Dendritic cell treated with granulocyte-macrophage colony-stimulating factor and Interleukin-4, amounts not matched to agents 40 ng/mL and 50 ng/mL, for 4 days (primary cell): ENCODE measurements around the gene CROCC.

Experiments
- H3K27ac Mint-ChIP-seq: one replicate; pipeline ENCODE4 v1.8.0; 2022; ENCODE audit warnings: mild to moderate bottlenecking, mixed read lengths
- H3K27me3 Mint-ChIP-seq: one replicate; pipeline ENCODE4 v1.8.0; 2022; ENCODE audit warnings: mild to moderate bottlenecking, mixed read lengths
- H3K36me3 Mint-ChIP-seq: one replicate; pipeline ENCODE4 v1.8.0; 2022; ENCODE audit warnings: low read depth, mixed read lengths
- H3K4me1 Mint-ChIP-seq: one replicate; pipeline ENCODE4 v1.8.0; 2022; ENCODE audit warnings: low read depth, mixed read lengths
- H3K4me3 Mint-ChIP-seq: one replicate; pipeline ENCODE4 v1.8.0; 2022; ENCODE audit warnings: mild to moderate bottlenecking, moderate library complexity, mixed read lengths
- H3K9me3 Mint-ChIP-seq: one replicate; pipeline ENCODE4 v1.8.0; 2022; ENCODE audit warnings: mixed read lengths
- intact Hi-C: fragments of 100-400 bp; cut with micrococcal nuclease; formaldehyde crosslinking; loops from one replicate; pipeline ENCODE4 v1.15.0; 2022

CROCC gene

DNA sequence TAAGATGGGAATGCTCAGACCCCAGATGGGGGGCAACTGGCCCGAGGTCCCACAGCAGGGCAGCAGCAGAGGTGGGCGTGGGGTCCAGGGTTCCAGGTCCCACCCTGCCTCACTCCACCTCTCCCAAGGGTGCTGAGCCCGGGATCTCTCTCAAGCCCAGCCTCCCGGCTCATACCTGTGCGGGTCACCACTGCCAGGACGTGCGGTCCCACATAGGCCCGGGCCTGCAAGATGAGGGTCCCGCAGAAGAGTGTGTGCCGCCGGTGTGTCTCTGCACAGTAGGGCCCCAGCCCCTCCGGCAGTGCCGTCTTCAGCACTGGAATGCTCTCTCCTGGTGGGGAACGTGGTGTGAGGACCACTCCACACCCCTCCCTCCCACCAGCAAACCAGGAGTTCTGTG is 75.1 kb downstream of the CROCC start:
- intact Hi-C loops, result no loop called here
- Mint-ChIP-seq H3K36me3 (peaks cover 100% of the 10 kb centered on the region), H3K27me3 (no peaks in the 10 kb centered on the region), H3K4me3 (no peak overlapping the region), H3K27ac (no peak overlapping the region), H3K9me3 (no peaks in the 10 kb centered on the region), H3K4me1 (no peaks in the 10 kb centered on the region)

DNA sequence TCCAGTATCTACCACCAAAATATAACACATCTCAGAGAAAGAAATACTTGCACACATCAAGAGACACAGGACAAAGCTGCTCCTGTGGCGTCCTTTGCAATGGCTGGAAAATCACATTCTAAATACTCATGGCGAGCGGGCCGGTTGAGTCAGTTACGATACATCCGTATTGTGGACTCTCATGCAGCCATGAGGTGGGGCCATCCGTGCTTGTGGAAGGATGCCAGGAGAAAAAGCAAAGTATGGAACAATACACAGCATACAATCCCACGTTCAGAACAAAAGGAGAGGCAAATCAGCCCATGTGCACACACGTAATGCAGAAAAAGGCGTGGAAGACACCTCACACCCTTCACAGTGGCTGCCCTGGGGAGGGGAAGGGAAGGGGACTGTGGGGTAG is 76.9 kb downstream of the CROCC start:
- Mint-ChIP-seq H3K27me3 (no peaks in the 10 kb centered on the region), H3K36me3 (peaks cover 100% of the 10 kb centered on the region), H3K9me3 (no peaks in the 10 kb centered on the region), H3K4me1 (no peaks in the 10 kb centered on the region), H3K27ac (no peak overlapping the region), H3K4me3 (no peak overlapping the region)
- intact Hi-C loops, result no loop called here

DNA sequence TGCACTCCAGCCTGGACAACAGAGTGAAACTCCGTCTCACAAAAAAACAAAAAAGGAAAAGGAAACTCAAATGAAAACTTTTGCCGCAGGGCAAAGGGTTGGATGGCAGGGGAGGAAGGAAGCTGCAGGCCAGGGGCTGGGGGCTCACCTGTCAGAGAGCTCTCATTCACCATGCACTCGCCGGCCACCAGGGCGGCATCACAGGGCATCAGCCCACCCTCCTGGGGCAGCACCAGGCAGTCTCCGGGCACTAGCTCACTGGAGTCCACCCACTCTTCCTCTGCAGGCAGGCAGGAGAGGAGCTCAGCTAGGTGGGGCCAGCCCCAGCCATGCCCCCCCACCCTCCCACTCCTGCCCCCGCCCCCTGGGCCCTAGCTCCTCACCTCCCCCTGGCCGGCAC is 78.1 kb downstream of the CROCC start:
- H3K9me3 Mint-ChIP-seq, result no peaks in the 10 kb centered on the region
- peaks cover 100% of the 10 kb centered on the region for H3K36me3 Mint-ChIP-seq
- H3K4me1 Mint-ChIP-seq, result no peaks in the 10 kb centered on the region
- H3K4me3 Mint-ChIP-seq, result no peak overlapping the region
- H3K27me3 Mint-ChIP-seq, result no peaks in the 10 kb centered on the region
- intact Hi-C loops, result no loop called here
- no peak overlapping the region for H3K27ac Mint-ChIP-seq

DNA sequence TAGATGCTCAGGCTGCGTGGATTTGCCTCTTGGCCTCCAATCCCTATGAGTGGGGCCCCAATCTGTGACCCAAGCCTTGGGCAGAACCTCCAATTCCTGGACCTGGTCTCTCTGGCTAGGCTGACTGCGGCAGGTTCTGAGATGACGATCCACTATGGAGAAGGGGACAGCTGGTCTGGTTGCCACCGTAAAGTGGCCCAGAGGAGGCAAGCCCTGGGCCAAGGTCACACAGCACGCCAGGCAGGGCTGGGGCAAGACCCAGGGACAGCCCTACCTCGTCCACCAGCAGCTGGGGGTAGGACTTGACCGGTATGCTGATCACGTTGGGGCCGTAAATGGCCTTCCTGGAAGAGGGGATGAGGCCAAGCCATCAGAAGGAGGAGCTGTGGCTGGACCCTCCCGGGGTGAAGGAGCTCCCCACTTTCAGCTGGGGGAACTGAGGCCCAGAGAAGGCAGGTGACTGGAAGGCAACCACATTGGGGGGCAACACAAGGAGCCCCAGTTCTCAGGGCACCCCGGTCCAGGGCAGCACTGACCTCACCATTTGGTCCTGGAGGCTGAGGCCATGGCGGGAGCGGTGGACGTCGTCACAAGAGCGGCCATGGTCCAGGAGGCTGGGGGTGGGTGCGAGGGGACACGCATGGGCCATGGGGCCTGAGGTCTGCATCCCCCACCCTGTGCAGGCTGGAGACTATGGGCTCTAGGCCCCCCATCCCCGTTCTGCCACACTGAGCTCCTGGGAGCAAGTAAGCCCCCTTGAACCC is 80.2 kb downstream of the CROCC start:
- no peaks in the 10 kb centered on the region for H3K9me3 Mint-ChIP-seq
- peaks cover 100% of the 10 kb centered on the region for H3K36me3 Mint-ChIP-seq
- no peak overlapping the region for H3K27ac Mint-ChIP-seq
- H3K4me1 Mint-ChIP-seq, result no peaks in the 10 kb centered on the region
- intact Hi-C loops, result no loop called here
- no peak overlapping the region for H3K4me3 Mint-ChIP-seq
- H3K27me3 Mint-ChIP-seq, result no peaks in the 10 kb centered on the region

DNA sequence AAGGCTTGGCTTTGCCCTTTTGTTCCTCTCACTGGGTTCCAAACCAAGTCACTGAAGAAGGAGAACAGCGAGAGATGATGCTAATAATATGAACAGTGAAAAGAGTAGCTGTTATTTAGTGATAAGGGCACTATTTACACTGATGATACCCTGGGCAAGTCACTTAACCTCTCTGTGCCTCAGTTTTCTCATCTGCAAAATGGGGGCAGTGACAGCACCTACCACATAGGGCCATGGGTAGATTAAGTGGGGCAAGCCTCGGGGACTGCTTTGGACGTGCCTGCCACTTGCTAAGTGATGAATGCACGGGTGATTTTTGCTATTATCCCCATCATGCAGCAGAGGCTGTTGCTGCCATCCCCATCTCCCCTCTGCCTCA is 80.8 kb downstream of the CROCC start:
- intact Hi-C loops, result no loop called here
- no peaks in the 10 kb centered on the region for H3K27me3 Mint-ChIP-seq
- no peak overlapping the region for H3K27ac Mint-ChIP-seq
- no peaks in the 10 kb centered on the region for H3K4me1 Mint-ChIP-seq
- H3K9me3 Mint-ChIP-seq, result no peaks in the 10 kb centered on the region
- H3K36me3 Mint-ChIP-seq, result peaks cover 99% of the 10 kb centered on the region
- no peak overlapping the region for H3K4me3 Mint-ChIP-seq

DNA sequence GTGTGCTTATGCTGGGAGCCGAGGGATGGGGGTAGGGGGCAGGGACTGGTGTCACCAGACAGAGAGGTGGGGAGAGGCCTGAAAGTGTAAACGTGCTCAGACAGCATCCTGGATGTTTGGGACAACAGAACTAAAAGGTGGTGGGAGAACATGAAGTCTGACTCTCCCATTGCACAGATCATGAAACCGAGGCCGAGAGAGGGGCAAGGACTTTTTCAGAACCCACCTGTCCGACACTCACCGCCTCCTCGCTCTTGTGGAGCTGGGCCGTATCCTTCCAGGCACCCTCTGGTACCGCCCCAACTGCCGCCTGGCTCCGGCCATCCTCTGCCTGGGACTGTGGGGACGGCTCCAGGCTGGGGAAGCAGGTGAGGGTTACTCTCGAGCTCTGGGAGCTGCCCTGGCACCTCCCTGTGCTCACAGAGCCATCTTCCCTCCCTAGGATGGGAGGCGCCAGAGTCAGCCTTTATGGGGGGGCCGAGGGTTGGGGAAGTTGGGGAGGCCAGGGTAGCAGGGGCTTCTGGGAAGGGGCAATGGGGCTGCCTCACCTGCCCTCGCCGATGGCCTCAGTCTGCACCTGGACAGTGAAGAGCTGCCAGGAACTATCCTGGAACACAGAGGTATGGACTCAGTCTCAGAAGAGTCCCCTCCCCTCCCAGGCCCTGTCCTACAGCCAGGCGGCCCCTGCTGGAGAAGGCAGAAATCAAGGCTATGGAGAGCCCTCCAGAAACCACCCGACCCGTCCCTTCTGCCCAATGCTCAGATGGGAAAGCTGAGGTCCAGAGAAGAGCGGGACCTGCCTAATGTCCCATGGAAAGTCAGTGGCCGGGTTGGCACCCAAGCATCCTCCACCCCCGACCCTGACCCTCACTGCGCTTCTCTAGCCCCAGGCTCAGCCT is 83.0 kb downstream of the CROCC start:
- no peak overlapping the region for H3K27ac Mint-ChIP-seq
- H3K4me3 Mint-ChIP-seq, result no peak overlapping the region
- peaks cover 76% of the 10 kb centered on the region for H3K36me3 Mint-ChIP-seq
- no peaks in the 10 kb centered on the region for H3K27me3 Mint-ChIP-seq
- intact Hi-C loops, result loop anchor here (5.0 kb wide), 1 partner anchor 43 kb away; no protein-coding TSS in a partner anchor
- no peaks in the 10 kb centered on the region for H3K9me3 Mint-ChIP-seq
- H3K4me1 Mint-ChIP-seq, result peaks cover 9% of the 10 kb centered on the region

DNA sequence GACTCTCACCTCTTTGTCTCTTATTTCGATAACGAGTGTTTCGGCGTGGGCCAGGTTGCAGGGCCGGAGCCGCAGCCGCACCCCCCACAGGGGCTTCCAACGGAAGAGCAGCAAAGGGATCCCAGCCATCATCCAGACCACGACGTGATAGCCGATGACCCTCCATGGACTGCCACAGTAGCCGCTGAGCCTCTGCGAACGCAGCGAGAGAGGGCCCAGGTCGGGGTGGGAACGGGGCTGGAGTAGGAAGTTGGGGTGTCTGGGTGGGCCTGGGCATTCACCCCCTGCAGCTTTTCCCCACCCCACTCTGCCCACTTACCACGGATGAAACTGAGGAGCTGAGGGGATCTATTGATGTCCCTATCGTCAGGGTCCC is 83.6 kb downstream of the CROCC start:
- Mint-ChIP-seq H3K4me1 (peaks cover 16% of the 10 kb centered on the region), H3K36me3 (peaks cover 70% of the 10 kb centered on the region), H3K27me3 (no peaks in the 10 kb centered on the region), H3K4me3 (no peak overlapping the region), H3K9me3 (no peaks in the 10 kb centered on the region), H3K27ac (no peak overlapping the region)
- intact Hi-C loops, result loop anchor here (5.0 kb wide), 1 partner anchor 42 kb away; no protein-coding TSS in a partner anchor

DNA sequence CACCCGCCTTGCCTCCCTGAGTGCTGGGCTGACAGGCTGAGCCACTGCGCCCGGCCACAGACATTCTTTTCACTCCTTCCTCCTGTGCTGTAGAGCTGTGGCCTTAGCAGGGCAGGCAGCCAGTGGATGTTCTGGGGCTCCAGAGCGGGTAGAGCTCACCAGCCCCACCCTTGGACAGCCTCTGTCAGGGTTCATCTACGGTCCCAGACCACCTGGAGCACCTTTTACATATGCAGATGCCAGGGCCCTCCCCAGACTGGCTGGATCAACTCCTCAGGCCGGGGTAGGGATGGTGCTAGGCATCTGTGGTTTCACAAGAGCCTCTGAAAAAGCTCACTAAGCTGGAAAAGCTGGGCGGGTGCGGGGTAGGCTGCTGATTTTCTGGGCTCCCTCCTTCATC is 85.4 kb downstream of the CROCC start:
- Mint-ChIP-seq H3K4me1 (peaks cover 28% of the 10 kb centered on the region), H3K4me3 (no peak overlapping the region), H3K9me3 (no peaks in the 10 kb centered on the region), H3K27me3 (peaks cover 1% of the 10 kb centered on the region), H3K36me3 (peaks cover 52% of the 10 kb centered on the region), H3K27ac (no peak overlapping the region)
- intact Hi-C loops, result loop anchor here (5.0 kb wide), 1 partner anchor 40 kb away; no protein-coding TSS in a partner anchor

DNA sequence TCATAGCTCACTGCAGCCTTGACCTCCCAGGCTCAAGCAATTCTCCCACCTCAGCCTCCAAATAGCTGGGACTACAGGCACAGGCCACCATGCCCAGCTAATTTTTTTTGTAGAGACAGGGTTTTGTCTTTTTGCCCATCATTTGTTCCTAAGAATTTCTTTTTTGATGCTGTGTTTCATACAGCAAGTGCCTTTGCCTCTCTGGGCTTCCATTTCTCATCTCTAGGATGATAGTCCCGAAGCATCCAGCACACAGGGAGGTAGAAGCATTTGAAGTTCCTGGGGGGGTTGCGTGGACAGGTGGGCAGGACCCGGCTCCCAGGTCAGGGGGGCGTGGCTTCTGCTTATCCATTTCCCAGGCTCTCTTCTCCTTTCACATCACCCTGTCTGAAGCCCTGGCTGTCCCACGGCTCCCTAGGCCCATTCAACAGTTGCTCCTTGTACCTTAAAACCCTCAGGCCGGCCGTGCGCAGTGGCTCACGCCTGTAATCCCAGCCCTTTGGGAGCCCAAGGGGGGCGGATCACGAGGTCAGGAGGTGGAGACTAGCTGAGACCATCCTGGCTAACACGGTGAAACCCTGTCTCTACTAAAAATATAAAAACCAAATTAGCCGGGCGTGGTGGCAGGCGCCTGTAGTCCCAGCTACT is 86.6 kb downstream of the CROCC start:
- Mint-ChIP-seq H3K4me1 (peaks cover 40% of the 10 kb centered on the region), H3K9me3 (no peaks in the 10 kb centered on the region), H3K27ac (no peak overlapping the region), H3K36me3 (peaks cover 40% of the 10 kb centered on the region), H3K27me3 (peaks cover 10% of the 10 kb centered on the region), H3K4me3 (no peak overlapping the region)
- intact Hi-C loops, result loop anchor here (5.0 kb wide), 1 partner anchor 39 kb away; no protein-coding TSS in a partner anchor

DNA sequence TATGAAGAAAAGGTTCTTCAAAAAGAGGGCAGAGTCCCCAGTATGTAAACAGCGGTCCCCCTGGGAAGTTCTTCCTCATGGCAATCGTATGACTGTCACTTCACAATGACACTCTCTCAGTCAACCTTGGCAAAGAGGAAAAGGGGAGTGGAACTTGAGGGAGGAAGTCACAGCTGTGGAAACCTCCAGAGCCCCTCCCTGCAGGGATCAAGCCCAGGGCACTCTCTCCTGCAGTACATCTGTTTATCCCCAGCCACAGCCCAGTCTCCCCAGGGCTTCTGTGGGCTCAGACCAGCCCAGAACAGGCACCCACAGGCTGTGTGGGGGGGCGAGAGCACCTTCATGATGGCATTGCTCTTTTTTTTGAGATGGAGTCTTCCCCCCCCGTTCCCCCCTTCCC is 88.0 kb downstream of the CROCC start:
- Mint-ChIP-seq H3K4me3 (peak overlapping the region; percentile 13), H3K27me3 (peaks cover 10% of the 10 kb centered on the region), H3K9me3 (no peaks in the 10 kb centered on the region), H3K36me3 (peaks cover 27% of the 10 kb centered on the region), H3K27ac (peak overlapping the region; percentile 60), H3K4me1 (peaks cover 51% of the 10 kb centered on the region)
- intact Hi-C loops, result loop anchor here (5.0 kb wide), 1 partner anchor 38 kb away; no protein-coding TSS in a partner anchor

DNA sequence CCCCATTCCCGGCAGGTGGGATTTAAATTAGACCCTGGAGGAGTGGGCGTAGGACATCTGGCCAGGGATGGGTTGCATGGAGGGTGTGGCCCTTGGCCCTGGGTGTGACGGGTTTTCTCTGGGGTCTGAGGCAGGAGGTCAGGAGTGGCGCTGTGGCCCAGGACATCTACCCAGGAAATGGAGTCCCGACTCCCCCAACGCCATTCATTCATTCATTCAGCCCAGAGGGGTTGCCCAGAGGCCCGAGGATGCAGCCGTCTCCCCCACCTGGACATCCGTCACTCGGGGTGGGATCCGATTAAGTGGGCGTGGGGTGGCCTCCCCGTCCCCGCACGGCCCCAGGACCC is 89.3 kb downstream of the CROCC start:
- H3K9me3 Mint-ChIP-seq, result no peaks in the 10 kb centered on the region
- H3K4me3 Mint-ChIP-seq, result peak overlapping the region; percentile 80
- H3K36me3 Mint-ChIP-seq, result peaks cover 13% of the 10 kb centered on the region
- intact Hi-C loops, result no loop called here
- H3K27me3 Mint-ChIP-seq, result peaks cover 10% of the 10 kb centered on the region
- H3K4me1 Mint-ChIP-seq, result peaks cover 52% of the 10 kb centered on the region
- peak overlapping the region; percentile 60 for H3K27ac Mint-ChIP-seq

DNA sequence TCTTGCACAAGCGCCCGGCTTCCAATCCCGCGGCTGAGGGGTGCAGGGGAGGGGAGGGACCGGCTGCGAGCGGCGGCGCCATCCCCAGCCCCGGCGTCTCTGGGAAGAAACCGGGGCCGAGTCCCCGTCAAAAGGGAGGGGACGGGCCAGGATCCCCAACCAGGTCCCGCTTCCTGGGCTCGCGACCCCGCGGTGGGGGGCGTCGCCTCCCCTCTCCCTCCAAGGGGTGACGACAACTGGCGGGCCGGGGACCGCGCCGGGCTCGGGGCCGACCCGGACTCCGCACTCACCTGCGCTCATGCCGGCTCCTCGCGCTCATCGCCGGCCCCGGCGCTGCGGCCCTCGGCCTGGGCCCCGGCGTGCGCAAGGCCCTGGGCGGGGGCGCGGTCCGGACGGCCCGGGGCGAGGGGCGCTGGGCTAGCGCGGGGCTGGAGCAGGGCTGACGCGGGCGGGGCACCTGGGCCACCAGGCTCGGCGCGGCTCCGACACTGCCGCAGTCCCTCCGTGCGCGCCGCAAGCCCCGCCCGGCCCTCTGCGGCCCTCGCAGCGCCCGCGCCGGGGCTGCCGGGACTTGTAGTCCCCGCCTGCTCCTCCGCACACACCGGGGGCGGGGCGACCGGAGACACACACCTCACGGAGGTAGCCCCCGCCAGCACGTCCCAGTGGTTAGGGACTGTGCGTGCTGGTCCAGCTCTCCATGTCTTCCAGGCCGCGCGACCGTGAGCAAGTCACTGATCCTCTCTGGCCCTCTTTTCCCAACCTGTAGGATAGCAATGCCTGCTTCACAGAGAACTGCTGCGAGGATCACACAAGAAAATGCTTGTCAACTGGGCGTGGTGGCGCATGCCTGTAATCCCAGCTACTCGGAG is 89.9 kb downstream of the CROCC start, which contains the start of gene ATP13A2:
Gene ATP13A2, minus strand, starts transcription at position 490 of the 869 bp plus-strand sequence. Its CDS starts 190 bp downstream, at position 300.
- Mint-ChIP-seq H3K27ac (peak within 1 kb of the TSS; percentile 60), H3K4me3 (peak within 1 kb of the TSS; percentile 80), H3K4me1 (peaks cover 52% of the 10 kb centered on the region), H3K36me3 (peaks cover 12% of the 10 kb centered on the region), H3K9me3 (no peaks in the 10 kb centered on the region), H3K27me3 (peaks cover 10% of the 10 kb centered on the region)
- intact Hi-C loops, result loop anchor here (2.0 kb wide), 1 partner anchor 15 kb away; no protein-coding TSS in a partner anchor
